ENCODE measurements around the gene GARIN5A.
A peak's percentile ranks its signal among the peaks of the same experiment; 100 is the strongest.

Gene GARIN5A

DNA sequence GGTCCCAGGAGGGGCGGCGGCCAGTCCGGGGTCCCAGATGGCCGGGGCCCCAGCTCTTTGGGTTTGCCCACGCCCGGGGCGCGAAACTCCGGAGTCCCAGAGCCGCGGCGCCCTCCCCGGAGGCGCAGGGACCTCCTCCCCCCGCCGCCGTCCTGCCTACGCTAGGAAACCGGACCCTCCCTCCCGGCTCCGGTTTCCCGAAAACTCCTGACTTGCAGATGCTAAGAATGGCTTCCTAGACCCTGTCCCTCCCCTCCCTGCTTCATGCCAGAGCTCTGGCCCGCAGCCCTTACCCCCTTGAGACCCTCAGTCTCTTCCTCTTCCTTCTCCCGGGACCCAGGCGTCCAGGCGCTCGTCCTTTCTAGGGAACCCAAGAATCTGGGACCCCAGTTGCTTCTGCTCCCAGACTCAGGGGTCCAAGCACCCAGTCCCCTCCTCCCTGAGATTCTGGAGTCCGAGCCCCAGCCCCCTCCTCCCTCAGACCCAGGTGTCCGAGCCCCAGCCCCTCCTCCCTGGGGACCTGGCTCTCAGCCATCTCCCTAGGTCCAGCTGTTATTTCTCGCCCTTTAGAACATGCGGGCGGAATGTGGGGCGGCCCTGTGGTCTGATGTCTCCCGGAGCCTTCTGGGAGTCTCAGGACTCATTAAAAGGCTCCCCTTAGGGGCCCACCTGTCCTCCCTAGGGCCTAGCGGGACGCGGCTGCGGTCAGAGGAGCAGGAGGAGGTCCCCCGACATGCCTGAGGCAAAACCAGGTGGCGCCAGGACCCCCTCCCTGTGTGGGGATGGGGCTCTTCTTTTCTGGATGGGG, 44.2 kb downstream of the GARIN5A start, which contains the start of gene MYBPC2:
Gene MYBPC2, plus strand, starts transcription at position 672 of the 808 bp plus-strand sequence. Its CDS starts 62 bp downstream, at position 734.
- DNase-seq = no peak

GRCh38 chr19:50431343-50432220, 45.1 kb downstream of the GARIN5A start:
- DNase-seq = peak; percentile 80 to 89

- no peak for DNase-seq
These were observed 45.7 kb downstream of the GARIN5A start for GRCh38 chr19:50430888-50431342.

DNA sequence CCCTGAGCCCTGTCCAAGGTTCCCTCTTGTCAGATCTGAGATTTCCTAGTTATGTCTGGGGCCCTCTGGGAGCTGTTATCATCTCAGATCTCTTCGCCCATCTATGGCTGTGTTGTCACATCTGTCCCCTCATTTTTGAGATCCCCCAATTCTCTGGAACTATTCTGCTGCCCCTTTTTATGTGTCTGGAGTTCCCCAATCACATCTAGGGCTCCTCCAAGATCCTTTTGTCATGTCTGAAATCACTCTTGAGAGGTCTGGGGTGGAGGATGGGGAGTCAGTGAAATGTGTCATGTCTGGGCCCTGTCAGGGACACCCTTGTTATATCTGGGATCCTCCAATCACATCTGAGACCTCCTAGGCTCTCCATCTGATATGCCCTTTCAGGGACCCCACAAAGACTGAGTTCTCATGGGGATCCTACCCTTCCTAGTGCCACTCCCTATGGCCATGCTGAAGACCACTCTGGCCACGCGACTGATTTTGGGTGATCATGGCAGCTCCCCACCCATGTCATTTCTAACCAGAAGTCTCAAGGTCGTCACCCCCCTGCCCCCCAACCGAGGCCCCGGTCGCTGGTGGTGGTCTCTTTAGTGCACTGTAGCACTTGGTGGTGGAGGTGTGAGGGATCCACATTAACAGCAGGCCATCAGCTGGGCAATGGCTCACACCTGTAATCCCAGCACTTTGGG, 47.7 kb downstream of the GARIN5A start:
- no peak for DNase-seq

- peak in 1 of 2 experiments; percentile 36 for DNase-seq
These were observed 48.6 kb downstream of the GARIN5A start for GRCh38 chr19:50427997-50428425.

GRCh38 chr19:50427318-50427925, 49.2 kb downstream of the GARIN5A start:
- DNase-seq = no peak

DNA sequence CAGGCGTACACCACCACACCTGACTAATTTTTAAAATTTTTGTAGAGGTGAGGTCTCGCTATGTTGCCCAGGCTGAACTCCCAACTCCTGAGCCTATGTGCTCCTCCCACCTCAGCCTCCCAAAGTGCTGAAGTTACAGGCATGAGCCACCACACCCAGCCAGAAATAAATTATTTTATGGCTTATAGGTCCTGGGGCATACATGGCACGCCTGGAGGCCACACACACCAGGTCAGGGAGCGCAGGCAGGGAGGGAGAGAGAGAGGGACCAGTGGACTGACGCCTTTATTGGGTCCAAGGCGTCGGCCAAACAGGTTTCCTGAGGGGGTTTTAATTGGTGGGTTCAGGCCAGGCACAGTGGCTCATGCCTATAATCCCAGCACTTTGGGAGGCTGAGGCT, 51.1 kb downstream of the GARIN5A start:
- no peak for DNase-seq

DNA sequence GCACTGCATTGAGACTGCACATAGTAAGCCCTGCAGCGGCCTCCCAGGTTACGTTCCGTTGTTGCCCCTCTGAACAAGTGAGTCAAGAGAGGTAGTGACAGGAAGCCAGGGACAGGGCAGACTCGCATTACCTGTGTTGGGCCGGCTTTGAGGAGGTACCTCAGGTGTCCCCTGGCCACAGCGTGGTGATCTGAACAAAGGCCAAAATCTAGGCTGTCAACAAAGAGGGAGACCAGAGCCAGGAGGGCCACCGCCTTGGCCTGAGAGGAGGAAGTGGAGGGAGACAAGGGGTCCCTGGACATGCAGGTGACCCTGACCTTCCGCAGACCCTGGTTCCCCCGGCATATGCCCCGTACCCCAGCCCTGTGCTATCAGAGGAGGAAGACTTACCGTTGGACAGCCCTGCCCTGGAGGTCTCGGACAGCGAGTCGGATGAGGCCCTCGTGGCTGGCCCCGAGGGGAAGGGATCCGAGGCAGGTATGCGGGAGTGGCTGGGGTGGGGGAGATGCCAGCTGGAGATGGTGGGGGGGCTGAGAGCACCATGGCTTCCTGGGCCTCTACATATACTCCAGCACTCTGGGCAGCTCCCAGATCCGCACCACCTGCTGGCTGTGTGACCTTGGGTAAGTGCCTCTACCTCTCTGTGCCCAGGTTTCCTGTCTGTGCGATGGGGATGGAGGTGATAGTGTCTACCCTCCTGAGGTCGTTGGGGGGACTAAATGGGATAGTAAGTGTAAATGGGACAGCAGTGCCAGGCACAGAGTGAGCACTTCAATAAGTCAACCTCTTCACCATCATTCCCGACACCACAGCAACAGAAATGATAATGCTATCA, 53.2 kb downstream of the GARIN5A start:
- DNase-seq = no peak

GRCh38 chr19:50422397-50423278, 54.0 kb downstream of the GARIN5A start:
- DNase-seq = no peak

DNA sequence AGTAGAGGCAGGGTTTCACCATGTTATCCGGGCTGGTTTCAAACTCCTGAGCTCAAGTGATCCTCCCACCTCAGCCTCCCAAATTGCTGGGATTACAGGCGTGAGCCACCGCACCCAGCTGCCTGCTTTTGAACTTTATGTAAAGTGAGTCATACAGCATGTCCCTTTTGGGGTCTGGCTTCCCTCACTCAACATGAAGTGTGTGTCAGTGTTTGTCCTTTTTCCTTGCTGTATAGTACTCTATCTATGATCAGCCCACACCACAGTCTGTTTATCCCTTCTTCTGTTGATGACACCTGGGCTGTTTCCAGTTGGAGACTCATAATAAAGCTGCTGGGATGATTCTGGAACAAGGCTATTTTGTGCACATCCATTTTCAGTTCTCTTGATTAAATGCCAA, 55.8 kb downstream of the GARIN5A start:
- no peak for DNase-seq

- no peak for DNase-seq
These were observed 56.5 kb downstream of the GARIN5A start for GRCh38 chr19:50420127-50420526.

GRCh38 chr19:50419580-50420035, 57.0 kb downstream of the GARIN5A start:
- no peak for DNase-seq

GRCh38 chr19:50419022-50419579, 57.5 kb downstream of the GARIN5A start:
- no peak for DNase-seq

- DNase-seq = no peak
These were observed 58.2 kb downstream of the GARIN5A start, which contains the start of gene SPIB for GRCh38 chr19:50418176-50419021. Gene SPIB (plus strand): TSS chr19:50418938. CDS start chr19:50418963, 25 bp downstream.

- no peak for DNase-seq
These were observed 59.3 kb downstream of the GARIN5A start for GRCh38 chr19:50417111-50418081.

Measured in NCI-H1930 (cell line).